Panc1 (cell line): ENCODE results near the gene FIGN.

Experiments
- POLR2AphosphoS5 ChIP-seq: IDR thresholded peaks from 2 replicates; pipeline ENCODE4 v1.6.1; 2012; ENCODE audit warnings: mild to moderate bottlenecking, low read depth, low read length, moderate library complexity
- TF ChIP-seq, protein P1 (sequence below): fragments of 450-650 bp; IDR thresholded peaks from 2 replicates; pipeline ENCODE4 v1.5.1; 2017; ENCODE audit warnings: mild to moderate bottlenecking
- TF ChIP-seq, protein P2 (sequence below), 2 experiments: IDR thresholded peaks; 2 replicates each; pipeline ENCODE4 v1.6.1; 2011 to 2012; ENCODE audit warnings: low read depth in 2 of 2, control low read depth in 1 of 2, low read length in 1 of 2, mild to moderate bottlenecking in 1 of 2, moderate library complexity in 1 of 2; ENCODE audit not compliant: insufficient read depth in 1 of 2

- TF ChIP-seq POLR2AphosphoS5, result no peak
- TF ChIP-seq, protein P1, sequence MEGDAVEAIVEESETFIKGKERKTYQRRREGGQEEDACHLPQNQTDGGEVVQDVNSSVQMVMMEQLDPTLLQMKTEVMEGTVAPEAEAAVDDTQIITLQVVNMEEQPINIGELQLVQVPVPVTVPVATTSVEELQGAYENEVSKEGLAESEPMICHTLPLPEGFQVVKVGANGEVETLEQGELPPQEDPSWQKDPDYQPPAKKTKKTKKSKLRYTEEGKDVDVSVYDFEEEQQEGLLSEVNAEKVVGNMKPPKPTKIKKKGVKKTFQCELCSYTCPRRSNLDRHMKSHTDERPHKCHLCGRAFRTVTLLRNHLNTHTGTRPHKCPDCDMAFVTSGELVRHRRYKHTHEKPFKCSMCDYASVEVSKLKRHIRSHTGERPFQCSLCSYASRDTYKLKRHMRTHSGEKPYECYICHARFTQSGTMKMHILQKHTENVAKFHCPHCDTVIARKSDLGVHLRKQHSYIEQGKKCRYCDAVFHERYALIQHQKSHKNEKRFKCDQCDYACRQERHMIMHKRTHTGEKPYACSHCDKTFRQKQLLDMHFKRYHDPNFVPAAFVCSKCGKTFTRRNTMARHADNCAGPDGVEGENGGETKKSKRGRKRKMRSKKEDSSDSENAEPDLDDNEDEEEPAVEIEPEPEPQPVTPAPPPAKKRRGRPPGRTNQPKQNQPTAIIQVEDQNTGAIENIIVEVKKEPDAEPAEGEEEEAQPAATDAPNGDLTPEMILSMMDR, result no peak
- TF ChIP-seq, protein P2, sequence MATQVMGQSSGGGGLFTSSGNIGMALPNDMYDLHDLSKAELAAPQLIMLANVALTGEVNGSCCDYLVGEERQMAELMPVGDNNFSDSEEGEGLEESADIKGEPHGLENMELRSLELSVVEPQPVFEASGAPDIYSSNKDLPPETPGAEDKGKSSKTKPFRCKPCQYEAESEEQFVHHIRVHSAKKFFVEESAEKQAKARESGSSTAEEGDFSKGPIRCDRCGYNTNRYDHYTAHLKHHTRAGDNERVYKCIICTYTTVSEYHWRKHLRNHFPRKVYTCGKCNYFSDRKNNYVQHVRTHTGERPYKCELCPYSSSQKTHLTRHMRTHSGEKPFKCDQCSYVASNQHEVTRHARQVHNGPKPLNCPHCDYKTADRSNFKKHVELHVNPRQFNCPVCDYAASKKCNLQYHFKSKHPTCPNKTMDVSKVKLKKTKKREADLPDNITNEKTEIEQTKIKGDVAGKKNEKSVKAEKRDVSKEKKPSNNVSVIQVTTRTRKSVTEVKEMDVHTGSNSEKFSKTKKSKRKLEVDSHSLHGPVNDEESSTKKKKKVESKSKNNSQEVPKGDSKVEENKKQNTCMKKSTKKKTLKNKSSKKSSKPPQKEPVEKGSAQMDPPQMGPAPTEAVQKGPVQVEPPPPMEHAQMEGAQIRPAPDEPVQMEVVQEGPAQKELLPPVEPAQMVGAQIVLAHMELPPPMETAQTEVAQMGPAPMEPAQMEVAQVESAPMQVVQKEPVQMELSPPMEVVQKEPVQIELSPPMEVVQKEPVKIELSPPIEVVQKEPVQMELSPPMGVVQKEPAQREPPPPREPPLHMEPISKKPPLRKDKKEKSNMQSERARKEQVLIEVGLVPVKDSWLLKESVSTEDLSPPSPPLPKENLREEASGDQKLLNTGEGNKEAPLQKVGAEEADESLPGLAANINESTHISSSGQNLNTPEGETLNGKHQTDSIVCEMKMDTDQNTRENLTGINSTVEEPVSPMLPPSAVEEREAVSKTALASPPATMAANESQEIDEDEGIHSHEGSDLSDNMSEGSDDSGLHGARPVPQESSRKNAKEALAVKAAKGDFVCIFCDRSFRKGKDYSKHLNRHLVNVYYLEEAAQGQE (IDR thresholded peaks at IDR 0.05; ENCODE audit: insufficient read depth in 1 of 2, low read depth in 2 of 2, low read length in 1 of 2), result no peak
Measured at GRCh38 chr2:163681745-163682144, 54.1 kb downstream of the FIGN start.
